Measurements from ENCODE around the gene NAALADL2.
"Not testable (repeated sequence)": the region's sequence is repeated elsewhere in the genome, so short reads cannot be mapped to it uniquely, and the experiment has no call there.

NAALADL2 gene

GRCh38 chr3:175335229-175335628 lies 476.1 kb downstream of the NAALADL2 start:
- no peak for DNase-seq

DNA sequence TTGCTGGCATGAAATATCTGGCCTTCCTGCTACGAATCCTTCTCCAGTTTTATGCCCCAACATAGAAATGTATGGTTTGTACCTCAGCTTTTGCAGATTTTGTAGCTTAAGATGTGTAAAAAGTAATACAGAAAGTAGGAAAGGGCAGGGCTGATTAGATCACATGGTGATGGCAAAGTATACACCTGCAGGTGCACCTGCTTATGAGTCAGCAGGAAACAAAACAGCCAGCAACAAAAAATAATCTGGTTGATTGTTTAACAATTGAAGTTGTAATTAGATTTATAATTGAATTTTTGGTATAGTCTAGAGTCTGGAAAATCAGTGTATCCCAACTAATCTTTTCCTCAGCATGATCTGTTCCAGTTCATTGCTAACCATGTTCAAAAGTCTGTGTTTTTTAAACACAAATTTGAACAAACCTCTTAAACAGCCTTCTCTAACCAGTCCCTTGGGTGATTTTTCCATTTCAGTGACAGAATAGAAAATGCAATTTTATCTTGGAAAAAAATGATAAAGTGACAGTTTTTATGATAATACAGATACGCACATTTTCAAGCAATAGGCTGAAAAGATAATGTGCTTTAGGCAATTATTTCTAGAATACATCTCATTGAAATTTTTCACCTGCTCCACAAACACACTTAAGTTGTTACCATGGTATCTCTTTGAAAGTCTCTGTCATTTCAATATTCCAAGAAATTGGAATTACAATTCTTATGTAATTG lies 477.4 kb downstream of the NAALADL2 start:
- no peak for DNase-seq

- DNase-seq: no peak
These were observed 478.5 kb downstream of the NAALADL2 start for GRCh38 chr3:175337631-175338030.

DNA sequence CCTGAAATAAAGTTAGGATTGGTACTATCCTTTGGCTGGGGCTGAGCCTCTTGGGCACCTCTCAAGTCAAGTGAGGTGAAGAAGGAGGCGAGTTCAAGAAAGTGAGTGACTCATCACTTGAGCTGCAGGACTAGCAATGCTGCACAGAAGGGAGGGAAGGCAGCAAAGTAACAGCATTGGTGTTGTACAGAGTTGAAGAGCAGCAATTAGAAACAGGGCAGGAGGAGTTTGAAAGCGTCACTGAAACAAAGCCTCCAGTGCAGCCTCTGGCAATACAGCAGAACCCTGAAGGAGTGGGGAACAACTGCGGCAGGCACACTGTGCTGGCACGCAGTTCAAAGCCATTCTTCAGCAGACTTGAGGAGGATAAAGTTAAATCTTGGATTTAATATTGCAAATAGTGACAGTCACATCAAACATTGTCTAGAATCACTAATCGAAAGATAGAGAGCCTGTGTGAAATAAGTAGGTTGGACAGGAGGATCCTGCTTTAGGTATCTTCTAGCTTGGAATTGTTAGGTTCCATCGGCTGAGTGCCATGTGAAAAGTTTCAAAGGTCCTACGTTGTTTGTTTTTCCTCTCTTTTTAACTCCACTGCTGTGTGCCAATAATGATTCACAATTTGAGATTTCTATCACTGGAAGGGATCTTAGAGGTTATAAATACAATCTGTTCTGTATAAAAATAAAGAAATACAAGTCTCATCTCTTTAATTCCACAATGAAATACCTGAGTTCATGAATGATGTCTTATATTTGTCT lies 479.8 kb downstream of the NAALADL2 start:
- DNase-seq: no peak

DNA sequence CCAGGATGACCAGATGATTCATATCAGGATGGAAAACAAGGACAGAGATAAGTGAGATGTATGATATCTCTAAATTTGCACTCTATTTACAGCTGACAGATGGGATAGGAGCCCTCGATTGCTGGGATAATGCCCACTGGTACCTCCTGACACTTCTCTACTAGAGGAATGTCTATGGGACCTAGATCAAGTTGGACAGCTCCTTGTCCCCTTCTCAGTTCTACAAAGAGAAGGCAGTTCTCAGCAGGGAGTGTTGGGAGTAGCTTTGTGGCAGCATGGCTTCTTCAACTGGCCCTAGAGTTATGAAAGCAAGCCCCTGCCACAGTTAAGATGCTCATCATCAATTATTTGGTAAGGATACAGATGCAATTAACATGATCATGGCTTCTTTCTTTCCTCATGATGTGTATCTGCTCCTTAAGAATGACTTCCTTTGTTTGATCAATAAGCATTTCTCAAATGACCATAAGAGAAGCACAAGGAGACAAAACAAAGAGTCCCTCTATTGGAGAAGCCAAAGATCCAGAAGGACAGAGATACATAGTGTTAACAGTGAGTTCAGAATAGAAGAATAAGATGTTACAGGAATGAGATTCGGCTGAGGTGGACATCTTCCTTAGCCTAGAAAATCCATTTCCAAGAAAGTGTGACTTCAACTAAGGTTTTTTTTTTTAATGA lies 481.3 kb downstream of the NAALADL2 start:
- no peak for DNase-seq

- no peak for DNase-seq
These were observed 483.1 kb downstream of the NAALADL2 start for GRCh38 chr3:175342196-175342595.

DNA sequence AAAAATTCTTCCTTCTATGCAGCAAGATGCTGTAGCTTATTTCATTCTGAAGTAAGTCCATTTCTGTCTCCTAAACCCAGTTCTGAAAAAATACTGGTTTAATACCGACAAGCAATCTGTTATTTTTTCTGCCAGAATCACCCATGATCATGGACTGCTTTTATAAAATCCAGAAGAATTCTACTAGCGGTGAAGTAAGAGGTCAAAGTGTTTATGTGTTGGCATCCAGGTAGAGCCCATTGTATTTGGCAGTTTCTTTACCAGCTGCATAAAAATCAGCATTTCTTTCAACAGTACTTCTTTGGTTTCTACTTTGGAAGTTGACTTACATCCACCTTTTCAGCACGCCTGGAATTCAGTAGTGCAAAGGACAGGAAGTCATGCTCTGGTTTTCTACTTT lies 484.8 kb downstream of the NAALADL2 start:
- DNase-seq: no peak

- no peak for DNase-seq
These were observed 487.6 kb downstream of the NAALADL2 start for GRCh38 chr3:175346573-175347356.

DNA sequence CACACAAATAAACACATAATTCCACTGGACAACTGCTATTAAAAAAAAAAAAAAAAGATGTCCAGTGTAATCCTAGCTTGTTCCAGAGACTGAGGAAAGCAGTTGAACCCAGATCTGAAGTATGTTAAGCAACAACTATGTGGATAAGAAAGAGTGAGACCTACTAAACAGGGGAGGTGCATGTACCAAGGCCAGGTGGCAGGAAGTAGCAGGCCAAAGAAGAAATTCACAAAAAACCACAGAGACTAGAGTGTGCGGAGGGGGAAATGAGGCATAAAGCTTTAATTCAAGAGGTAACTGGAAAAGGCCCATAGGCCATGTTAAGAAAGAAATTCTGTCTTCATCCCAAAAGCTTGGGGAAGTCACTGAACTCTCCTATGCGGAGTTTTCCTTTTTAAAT lies 490.0 kb downstream of the NAALADL2 start:
- DNase-seq: no peak

- no peak for DNase-seq
These were observed 496.7 kb downstream of the NAALADL2 start for GRCh38 chr3:175355801-175356335.

GRCh38 chr3:175356899-175357324 lies 497.8 kb downstream of the NAALADL2 start:
- DNase-seq: no peak

DNA sequence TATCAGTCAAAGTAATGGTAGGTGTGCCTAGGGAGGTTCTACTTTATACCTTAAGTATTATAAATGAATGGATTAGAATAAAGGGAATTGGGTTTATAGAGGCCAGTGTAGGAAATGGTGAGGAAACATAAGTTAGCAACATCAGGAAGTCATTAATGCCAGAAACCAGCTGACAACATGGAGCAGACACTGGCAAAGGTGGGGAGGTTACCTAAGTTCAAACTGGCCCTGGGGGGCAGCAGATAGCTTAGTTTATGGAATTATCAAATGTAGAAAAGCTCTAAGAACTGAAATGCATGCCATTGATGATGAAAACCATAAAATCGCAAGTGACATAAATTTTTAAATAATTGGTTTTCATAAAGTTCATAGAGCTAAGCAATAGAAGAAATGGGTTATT lies 498.6 kb downstream of the NAALADL2 start:
- no peak for DNase-seq

DNA sequence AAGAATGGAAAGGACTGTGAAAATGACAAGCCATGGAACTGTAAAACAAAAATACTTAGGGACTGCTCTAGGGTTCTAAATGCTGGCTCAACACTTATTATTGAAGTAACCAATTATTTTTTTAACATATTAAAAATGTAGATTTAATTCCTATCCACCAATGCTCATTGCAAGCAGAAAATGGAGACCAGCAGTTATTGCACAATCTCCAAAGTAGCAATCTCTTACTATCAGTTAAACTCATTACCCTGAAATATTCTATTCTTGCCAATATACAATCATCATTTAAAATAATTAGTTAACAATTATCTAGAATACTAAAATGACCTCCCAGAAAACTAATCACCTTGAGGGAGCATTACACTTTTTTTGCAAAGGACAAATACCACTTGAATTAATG lies 499.8 kb downstream of the NAALADL2 start:
- no peak for DNase-seq

DNA sequence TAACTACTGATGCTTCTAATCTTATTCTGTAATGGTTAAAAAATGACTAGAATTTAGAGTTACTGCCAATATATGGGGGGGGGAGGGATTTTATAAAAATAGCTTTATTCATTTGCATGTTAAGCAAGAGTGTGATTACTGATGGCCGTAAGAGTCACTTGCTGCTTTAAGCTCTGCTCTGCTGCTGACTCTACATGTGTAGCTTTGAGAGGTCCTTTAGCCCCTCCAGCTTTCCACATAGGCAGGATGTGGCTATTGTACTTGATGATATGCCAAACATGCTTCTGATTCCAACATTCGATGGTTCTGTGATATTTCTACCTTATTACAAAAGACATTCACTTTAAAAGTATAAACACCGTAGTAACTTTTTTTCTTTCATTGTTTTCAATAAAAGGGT lies 511.3 kb downstream of the NAALADL2 start:
- not testable (repeated sequence) for DNase-seq

DNA sequence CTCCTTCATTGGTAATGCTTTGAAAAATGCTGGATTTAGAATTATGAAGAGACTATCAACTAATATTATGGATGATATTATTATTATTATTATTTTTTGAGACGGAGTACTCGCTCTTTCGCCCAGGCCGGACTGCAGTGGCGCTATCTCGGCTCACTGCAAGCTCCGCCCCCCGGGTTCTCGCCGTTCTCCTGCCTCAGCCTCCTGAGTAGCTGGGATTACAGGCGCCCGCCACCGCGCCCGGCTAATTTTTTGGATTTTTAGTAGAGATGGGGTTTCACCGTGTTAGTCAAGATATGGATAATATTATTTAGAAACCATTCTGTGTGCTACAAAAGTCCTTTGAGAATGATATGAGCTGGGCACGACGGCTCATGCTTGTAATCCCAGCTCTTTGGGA lies 512.1 kb downstream of the NAALADL2 start:
- not testable (repeated sequence) for DNase-seq

- DNase-seq: no peak
These were observed 515.6 kb downstream of the NAALADL2 start for GRCh38 chr3:175374705-175375104.

- no peak for DNase-seq
These were observed 519.2 kb downstream of the NAALADL2 start for GRCh38 chr3:175378348-175378747.

DNA sequence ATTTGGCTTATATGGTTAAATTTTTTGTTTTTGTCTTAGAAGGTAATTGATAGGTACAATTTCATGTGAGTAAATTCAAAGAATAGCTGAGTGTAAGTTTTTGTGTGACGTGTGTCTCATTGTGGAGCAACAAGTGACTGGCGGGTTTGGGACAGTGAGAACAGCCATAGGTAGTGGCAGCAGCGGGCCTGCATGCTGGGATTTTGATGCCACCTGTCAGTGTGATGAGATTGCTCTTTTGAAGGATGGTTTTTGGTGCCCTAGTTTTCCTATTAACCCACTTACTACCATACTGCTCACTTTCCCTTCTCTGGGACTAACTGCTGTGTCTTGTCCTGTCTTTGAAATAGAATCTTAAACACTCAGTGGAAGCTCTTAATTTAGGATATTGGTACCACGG lies 522.6 kb downstream of the NAALADL2 start:
- no peak for DNase-seq

DNA sequence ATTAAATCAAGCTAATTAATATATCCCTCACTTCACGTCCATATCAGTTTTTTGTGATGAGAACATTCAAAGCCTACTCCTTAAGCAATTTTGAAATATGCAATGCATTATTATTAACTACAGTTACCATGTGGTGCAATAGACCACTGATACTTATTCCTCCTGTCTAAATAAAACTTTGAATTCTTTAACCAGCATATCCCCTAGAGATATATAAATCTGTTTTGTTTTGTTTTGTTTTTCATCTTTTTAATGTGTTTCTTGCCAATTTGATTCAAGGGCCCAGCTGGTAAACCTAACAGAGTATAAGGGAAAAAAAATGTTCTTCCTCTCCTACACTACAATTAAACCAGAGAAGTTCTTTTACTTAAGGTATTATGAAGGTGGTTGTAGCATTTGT lies 524.2 kb downstream of the NAALADL2 start:
- no peak for DNase-seq

- no peak for DNase-seq
These were observed 524.7 kb downstream of the NAALADL2 start for GRCh38 chr3:175383813-175384212.

DNA sequence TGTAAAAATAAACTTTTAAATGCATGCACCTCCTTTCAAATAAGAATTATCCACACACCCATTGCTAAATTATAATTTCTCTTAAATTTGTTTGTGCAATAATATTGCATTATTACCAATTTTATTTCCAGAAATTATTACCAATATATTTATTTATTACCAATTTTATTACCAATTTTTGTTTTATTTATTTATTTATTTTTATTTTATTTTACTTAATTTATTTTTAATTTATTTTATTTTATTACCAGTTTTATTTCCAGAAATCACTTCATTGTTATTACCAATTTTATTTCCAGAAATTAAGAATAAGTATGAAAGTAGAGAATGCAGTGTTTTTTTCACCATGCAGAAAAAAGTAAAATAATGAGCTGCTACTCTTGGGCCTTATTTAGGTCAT lies 525.4 kb downstream of the NAALADL2 start:
- no peak for DNase-seq

DNA sequence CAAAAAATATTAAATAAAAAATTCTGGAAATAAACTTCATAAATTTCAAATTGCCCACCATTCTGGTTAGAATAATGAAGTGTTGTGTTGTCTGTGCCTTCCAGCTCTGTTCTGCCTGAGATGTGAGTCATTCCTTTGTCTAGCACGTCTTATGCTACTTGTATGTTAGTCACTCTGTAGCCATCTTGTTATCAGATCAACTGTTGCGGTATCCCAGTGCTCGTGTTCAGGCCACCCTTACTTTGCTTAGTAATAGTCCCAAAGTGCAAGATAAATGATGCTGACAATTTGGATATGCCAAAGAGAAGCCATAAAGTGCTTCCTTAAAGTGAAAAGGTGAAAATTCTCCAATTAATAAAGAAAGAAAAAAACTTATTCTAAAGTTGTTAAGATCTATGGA lies 527.5 kb downstream of the NAALADL2 start:
- no peak for DNase-seq

- DNase-seq: no peak
These were observed 530.4 kb downstream of the NAALADL2 start for GRCh38 chr3:175389560-175389959.

Measured in NCI-H524 treated with DMSO at 0.1 percent for 48 hours (cell line).